OCI-LY3 (cell line): ENCODE measurements around the gene TMEM26.

Experiments
- H2AFZ ChIP-seq: fragments of 200-600, 300-600 bp; shearing (Covaris generic); 2 replicates; pipeline ENCODE4 v1.6.0; 2014; ENCODE audit warnings: antibody characterized with exemption, low read depth, low read length
- H3K27ac ChIP-seq: fragments of 200-600, 300-600 bp; sonication (generic); 2 replicates; pipeline ENCODE4 v1.5.1; 2014; ENCODE audit warnings: mild to moderate bottlenecking, low read length, moderate library complexity, mixed read lengths
- H3K27me3 ChIP-seq: fragments of 200-600, 300-600 bp; sonication (generic); 2 replicates; pipeline ENCODE4 v1.6.1; 2014; ENCODE audit warnings: low read depth, low read length, mixed read lengths
- H3K36me3 ChIP-seq: fragments of 200-600, 300-600 bp; sonication (generic); replicated peaks from 2 replicates; pipeline ENCODE3; 2014; ENCODE audit warnings: low read depth, low read length, mixed read lengths
- H3K4me1 ChIP-seq: fragments of 300-600, 200-600 bp; sonication (generic); 2 replicates; pipeline ENCODE4 v1.6.1; 2014; ENCODE audit warnings: low read length, mixed read lengths
- H3K4me2 ChIP-seq: fragments of 200-600, 300-600 bp; sonication (generic); 2 replicates; pipeline ENCODE4 v1.6.1; 2014; ENCODE audit warnings: low read length, mixed read lengths
- H3K4me3 ChIP-seq: fragments of 300-600, 200-600 bp; sonication (generic); 2 replicates; pipeline ENCODE4 v1.5.1; 2014; ENCODE audit warnings: antibody characterized with exemption, mild to moderate bottlenecking, low read length, moderate library complexity
- H3K79me2 ChIP-seq: fragments of 300-600, 200-600 bp; shearing (Covaris generic); 2 replicates; pipeline ENCODE4 v1.6.1; 2014; ENCODE audit warnings: mild to moderate bottlenecking, low read length, mixed read lengths
- H3K9ac ChIP-seq: fragments of 300-600, 200-600 bp; shearing (Covaris generic); 2 replicates; pipeline ENCODE4 v1.6.0; 2014; ENCODE audit warnings: mild to moderate bottlenecking, low read length, moderate library complexity
- H3K9me3 ChIP-seq: fragments of 200-600, 300-600 bp; shearing (Covaris generic); 2 replicates; pipeline ENCODE4 v1.6.1; 2014; ENCODE audit warnings: low read length, mixed read lengths; ENCODE audit not compliant: insufficient read depth
- H4K20me1 ChIP-seq: fragments of 200-600, 300-600 bp; sonication (generic); 2 replicates; pipeline ENCODE4 v1.6.1; 2016; ENCODE audit warnings: low read length, mixed read lengths; ENCODE audit not compliant: insufficient read depth
- EZH2phosphoT487 ChIP-seq: fragments of 200-600 bp; shearing (Covaris generic); IDR thresholded peaks from 2 replicates; pipeline ENCODE4 v1.6.1; 2018; ENCODE audit warnings: antibody characterized with exemption, mixed run types, low read depth
- TF ChIP-seq, protein P1 (sequence below): fragments of 200-600, 300-600 bp; sonication (generic); IDR thresholded peaks from 2 replicates; pipeline ENCODE4 v1.5.1; 2014; ENCODE audit warnings: antibody characterized with exemption, low read length, low read depth

The TMEM26 gene

DNA sequence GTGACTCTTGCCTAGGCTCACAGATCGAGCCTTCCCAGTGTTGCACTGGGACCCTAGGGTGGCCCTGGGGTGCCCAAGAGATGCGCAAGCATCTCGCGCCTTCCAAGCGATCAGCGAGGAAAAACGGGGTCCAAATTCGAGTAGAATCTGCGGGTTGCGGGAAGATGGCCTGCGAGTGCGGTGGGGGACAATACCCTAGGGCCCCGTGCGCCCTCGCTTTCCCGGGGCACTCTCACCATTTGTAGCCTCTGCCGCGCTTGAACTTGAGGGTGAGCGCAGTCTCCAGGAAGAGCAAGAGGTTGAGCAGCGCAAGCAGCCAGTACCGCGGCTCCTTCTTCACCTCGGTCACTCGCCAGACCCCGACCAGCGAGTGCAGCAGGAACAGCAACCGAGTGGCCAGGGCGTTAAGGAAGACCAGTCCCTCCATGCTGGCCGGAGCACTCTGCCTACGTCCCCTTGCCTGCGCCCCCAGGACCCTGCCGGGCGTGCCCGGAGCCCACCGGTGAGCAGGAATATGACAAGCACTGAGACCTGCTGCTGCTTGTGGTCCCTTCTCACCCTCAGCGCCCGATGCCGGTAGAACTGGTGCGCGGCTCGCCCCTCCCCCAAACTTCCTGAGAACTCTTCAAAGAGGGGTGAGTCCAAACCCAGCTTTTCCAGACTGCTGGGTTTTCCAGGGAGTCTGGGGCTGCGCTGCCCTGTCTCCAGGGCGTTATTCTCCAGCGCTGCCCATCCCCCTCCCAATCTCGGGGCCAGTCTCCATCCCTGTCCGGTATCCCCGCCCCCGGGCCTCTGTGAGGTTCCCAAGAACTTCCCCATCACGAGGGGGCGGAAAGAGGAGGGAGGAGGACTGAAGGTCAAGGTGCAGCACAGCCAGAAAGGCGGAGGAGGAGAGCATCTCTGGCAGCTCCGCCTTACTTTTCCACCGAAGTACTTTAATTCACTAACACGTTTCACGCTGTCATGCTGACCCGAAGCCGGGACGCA, at the start of gene TMEM26:
TMEM26 (minus strand) TSS at position 727 of the 987 bp plus-strand sequence; CDS start at position 427, 300 bp downstream.
- Histone ChIP-seq H3K4me1 (no peaks in the 10 kb centered on the region), H3K79me2 (no peaks in the 10 kb centered on the region), H2AFZ (no peak within 1 kb of the TSS), H3K4me3 (no peak within 1 kb of the TSS), H3K27ac (no peak within 1 kb of the TSS), H4K20me1 (no peaks in the 10 kb centered on the region), H3K27me3 (no peaks in the 10 kb centered on the region), H3K4me2 (no peak within 1 kb of the TSS), H3K36me3 (no peaks in the 10 kb centered on the region), H3K9me3 (no peaks in the 10 kb centered on the region), H3K9ac (no peak within 1 kb of the TSS)
- TF ChIP-seq, protein P1, sequence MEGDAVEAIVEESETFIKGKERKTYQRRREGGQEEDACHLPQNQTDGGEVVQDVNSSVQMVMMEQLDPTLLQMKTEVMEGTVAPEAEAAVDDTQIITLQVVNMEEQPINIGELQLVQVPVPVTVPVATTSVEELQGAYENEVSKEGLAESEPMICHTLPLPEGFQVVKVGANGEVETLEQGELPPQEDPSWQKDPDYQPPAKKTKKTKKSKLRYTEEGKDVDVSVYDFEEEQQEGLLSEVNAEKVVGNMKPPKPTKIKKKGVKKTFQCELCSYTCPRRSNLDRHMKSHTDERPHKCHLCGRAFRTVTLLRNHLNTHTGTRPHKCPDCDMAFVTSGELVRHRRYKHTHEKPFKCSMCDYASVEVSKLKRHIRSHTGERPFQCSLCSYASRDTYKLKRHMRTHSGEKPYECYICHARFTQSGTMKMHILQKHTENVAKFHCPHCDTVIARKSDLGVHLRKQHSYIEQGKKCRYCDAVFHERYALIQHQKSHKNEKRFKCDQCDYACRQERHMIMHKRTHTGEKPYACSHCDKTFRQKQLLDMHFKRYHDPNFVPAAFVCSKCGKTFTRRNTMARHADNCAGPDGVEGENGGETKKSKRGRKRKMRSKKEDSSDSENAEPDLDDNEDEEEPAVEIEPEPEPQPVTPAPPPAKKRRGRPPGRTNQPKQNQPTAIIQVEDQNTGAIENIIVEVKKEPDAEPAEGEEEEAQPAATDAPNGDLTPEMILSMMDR = no peak
- no peak for TF ChIP-seq EZH2phosphoT487

DNA sequence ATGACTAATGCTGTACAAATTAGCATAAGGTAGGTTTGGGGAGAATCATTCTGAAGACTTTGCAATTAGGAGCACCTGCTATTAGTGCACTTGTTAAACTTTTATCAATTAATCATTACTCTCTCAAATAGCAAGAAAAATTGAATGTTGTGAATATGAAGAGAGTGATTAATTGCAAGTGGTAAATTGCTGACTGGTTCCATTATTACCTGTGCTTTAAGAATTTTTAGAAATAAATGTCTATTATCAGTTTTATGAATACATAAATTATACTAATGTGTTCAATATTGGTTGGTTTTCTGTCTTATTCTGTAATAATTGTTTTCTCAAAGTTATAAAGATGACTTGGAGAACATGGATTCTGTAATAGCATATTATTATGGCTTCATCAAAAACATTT, 47.3 kb upstream of the TMEM26 start:
- H3K4me3 ChIP-seq = no peak overlapping the region
- no peak for TF ChIP-seq EZH2phosphoT487
- TF ChIP-seq, protein P1 = no peak
- no peak overlapping the region for H2AFZ ChIP-seq
- H3K27me3 ChIP-seq = no peaks in the 10 kb centered on the region
- H3K79me2 ChIP-seq = no peaks in the 10 kb centered on the region
- no peaks in the 10 kb centered on the region for H3K36me3 ChIP-seq
- H3K4me1 ChIP-seq = peaks cover 7% of the 10 kb centered on the region
- H3K9ac ChIP-seq = no peak overlapping the region
- H3K9me3 ChIP-seq = no peaks in the 10 kb centered on the region
- H3K27ac ChIP-seq = no peak overlapping the region
- H4K20me1 ChIP-seq = no peaks in the 10 kb centered on the region
- no peak overlapping the region for H3K4me2 ChIP-seq

DNA sequence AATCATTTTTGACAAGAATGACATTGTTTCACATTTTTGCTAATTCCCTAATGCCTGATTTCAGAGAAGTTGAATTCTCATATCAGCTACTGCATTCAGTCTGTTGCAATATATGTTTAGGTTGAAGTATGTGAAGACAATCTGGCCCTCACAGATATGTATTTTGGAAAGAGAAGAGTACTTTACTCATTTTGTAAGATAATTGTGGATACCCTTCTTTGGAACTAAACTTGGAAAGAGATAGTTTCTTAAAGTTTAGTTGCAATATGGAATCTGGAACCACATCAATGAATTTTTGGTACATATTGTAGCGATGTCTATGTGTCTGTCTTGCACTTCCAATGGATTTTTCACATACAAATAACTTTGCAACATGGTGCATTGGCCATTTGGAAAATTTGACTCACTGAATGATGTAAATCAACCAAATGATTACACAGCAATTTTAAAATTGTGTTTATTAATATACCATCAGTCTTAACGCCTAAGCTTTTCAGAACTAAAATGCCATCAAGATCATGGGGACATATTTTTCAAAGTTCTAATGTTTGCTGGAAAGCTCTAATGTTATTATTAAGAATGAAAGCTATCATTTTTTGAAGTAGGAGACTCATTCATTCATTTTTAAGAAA, 39.3 kb upstream of the TMEM26 start:
- Histone ChIP-seq H4K20me1 (no peaks in the 10 kb centered on the region), H3K4me1 (peaks cover 7% of the 10 kb centered on the region), H3K9me3 (no peaks in the 10 kb centered on the region), H3K4me3 (no peak overlapping the region), H3K27me3 (no peaks in the 10 kb centered on the region), H3K27ac (no peak overlapping the region), H2AFZ (no peak overlapping the region), H3K36me3 (no peaks in the 10 kb centered on the region), H3K4me2 (no peak overlapping the region), H3K9ac (no peak overlapping the region), H3K79me2 (no peaks in the 10 kb centered on the region)
- no peak for TF ChIP-seq EZH2phosphoT487
- TF ChIP-seq, protein P1 = no peak

DNA sequence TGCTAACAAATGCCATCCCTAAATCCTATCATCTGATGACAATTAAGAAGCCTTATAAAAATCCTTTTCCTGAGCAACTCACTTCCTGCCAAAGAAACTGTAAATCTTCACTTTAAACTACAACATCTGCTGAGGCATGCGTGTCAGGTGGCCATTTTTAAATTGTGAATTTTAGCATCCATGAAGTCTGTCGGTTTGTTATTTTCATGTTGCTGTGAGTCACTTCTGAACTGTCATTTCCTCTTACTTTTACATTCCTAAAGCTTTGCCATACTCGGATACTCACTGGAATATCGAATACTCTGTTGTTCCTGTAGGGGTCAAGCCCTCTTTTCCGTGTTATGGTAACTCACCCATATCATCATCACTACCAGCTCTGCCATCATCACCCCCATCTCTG, 34.3 kb upstream of the TMEM26 start:
- no peaks in the 10 kb centered on the region for H3K36me3 ChIP-seq
- H4K20me1 ChIP-seq = no peaks in the 10 kb centered on the region
- no peaks in the 10 kb centered on the region for H3K4me1 ChIP-seq
- TF ChIP-seq, protein P1 = no peak
- no peak for TF ChIP-seq EZH2phosphoT487
- no peak overlapping the region for H3K4me3 ChIP-seq
- no peak overlapping the region for H2AFZ ChIP-seq
- no peak overlapping the region for H3K27ac ChIP-seq
- no peak overlapping the region for H3K9ac ChIP-seq
- H3K27me3 ChIP-seq = no peaks in the 10 kb centered on the region
- H3K4me2 ChIP-seq = no peak overlapping the region
- no peaks in the 10 kb centered on the region for H3K79me2 ChIP-seq
- H3K9me3 ChIP-seq = no peaks in the 10 kb centered on the region
